SK-MEL-5 (cell line): ENCODE results near the gene LRRC3. TPM values are rescaled to one million over a fixed set of nuclear protein-coding genes. Genes with fewer than 3 reads are reported as not detected.

Experiments
- DNase-seq: peaks from one replicate; pipeline ENCODE4 v3.0.0-alpha.2; 2016; ENCODE audit warnings: low read depth, low spot score
- in situ Hi-C: cut with HindIII; loops from 2 replicates; pipeline ENCODE4 v1.10.0; 2016; ENCODE audit warnings: low sequenced_read_pairs, high pct_unique_total_duplicates, low pct_unique_long_range_greater_than_20kb
- total RNA-seq: library from RNA; depleted of rRNA; stranded (reverse); fragments of >200 nt; shearing (Covaris generic); gene quantifications from 2 replicates; pipeline ENCODE4 v1.2.3, GENCODE V29; 2014

LRRC3 gene
- total RNA-seq, 1 experiment from 2014 or later: 1.5 TPM

DNA sequence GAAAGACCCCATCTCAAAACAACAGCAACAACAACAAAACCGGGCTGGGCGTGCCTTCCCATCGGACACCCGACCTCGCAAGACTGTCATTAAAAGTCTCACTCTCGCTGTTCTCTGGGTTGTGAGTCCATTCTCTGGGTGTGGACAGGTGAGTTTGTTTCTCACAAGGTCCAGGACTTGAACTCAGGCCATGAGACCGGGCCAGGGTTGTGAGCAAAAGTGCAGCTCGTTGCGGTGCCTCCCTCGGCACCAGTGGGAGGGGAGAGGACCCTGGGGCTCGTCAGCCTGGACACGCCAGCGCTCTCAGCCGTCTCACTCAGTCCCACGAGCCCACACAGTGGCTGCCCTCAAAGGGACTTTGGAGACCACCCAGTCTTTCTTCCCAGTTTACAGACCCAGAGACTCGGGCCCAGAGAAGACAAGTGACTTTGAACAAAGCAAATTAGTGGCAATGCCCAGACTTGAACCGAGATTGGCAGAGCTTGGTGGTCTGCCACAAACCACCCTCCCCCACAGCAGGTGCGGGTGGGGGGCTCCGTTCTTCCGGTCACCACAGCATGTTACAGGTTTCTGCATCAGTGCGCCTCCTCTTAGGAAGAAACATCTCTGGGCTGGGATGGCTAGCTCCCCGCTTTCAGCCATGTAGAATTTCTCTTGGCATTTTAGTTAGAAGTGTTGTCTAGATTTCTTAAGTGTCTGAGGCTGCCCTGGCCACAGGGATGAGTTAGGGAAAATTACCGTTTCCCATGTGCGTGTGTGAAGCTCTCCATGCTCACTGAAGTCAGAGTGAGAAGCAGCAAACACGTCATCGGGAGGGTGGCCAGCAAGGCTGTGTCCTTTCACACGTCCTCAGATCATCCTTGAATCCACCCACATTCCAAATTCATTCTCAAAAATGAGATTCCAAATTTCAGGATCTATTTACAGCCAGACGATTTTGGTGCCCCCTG is 28.3 kb downstream of the LRRC3 start:
- no peak for DNase-seq

DNA sequence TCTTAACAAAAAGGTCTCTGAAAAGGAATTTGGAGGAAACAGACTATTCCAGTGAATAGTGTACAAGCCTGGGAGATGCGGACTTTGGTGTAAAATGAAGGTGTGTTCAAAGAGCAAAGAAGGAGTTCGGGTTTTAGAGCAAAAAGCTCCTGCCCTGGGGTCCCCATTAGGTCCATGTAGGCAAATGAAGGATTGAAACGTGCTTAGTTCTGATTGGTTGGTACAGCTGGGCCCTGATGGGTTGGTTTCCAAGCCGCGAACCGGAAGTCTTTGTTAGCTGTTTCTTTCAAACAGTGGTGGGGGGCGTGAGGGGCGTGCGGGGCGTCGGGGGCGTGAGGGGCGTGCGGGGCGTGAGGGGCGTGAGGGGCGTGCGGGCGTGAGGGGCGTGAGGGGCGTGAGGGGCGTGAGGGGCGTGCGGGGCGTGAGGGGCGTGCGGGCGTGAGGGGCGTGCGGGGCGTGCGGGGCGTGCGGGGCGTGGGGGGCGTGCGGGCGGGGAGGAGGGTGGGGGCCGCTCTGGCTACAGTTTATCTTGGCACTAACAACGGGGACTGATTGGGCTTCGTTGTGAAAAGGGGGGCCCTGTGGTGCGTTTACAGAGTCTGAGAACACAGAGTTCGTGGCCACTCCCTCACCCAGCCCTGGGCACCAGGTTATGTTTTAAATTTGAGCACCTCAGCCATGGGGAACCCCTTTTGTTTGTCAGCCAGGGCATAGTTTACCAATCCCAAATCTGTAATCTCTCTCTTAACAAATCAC is 29.4 kb downstream of the LRRC3 start:
- in situ Hi-C loops: no loop called here
- DNase-seq: no peak

More for the DNA sequence above, 28.3 kb downstream of the LRRC3 start:
- in situ Hi-C loops: no loop called here

DNA sequence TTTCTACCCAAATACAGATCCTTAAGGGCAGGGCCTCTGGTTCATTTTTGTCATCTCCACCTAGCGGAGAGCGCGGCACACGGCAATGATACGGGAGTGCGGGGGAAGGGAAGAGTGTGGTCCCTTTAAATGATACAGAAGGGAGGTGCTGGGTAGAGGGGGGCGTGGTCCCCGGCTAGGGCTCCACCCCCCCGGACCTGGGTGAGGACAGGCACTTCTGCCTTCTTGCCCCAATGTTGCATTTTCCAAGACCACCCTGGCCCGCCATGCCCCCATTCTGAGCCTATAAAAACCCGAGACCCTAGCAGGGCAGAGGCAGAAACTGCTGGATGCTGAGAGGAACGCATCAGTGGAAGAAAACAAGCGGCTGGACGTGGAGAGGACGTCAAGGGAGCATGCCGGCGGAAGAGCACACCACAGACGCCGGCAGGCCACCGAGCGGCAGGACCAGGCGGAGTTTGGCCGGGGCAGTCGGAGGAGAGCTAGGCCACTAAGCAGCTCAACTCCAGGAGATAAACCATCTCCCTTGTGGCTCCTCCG is 30.0 kb downstream of the LRRC3 start:
- in situ Hi-C loops: no loop called here
- DNase-seq: peak; percentile 61

DNA sequence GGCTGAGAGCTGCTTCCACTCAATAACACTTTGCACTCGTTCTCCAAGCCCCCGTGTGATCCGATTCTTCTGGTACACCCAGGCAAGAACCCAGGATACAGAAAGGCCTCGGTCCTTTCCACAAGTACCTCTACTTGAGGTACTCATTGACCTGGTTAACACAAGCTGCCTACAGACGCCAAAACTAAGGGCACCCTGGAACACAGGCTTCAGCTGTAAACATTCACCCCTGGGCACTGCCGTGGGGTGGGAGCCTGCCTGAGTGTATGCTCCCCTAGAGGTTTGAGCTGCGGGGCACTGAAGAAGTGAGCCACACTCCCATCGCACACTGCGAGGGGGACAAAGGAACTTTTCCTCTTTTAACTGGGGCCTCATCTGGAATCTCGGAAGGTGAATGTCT is 30.5 kb downstream of the LRRC3 start:
- in situ Hi-C loops: no loop called here
- no peak for DNase-seq

DNA sequence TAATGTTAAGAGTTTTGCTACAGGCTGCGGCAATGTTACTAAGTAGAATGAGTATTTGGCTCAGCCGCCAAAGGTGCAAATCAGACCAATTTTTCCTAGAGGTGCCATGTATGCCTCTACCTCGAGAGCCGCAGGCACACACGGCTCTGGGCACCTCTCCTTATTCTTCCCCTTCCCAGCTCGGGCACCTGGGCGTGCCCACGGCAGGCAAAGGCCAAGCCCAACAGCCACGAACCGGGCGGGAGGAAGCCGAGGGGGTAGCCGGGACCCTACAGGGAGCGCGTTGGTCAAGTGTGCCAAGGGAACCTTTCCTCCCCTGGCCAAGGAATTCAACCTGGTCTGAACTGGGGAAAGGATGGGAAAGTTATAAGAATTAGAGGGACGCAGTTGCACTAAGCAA is 31.0 kb downstream of the LRRC3 start:
- no peak for DNase-seq
- in situ Hi-C loops: no loop called here

DNA sequence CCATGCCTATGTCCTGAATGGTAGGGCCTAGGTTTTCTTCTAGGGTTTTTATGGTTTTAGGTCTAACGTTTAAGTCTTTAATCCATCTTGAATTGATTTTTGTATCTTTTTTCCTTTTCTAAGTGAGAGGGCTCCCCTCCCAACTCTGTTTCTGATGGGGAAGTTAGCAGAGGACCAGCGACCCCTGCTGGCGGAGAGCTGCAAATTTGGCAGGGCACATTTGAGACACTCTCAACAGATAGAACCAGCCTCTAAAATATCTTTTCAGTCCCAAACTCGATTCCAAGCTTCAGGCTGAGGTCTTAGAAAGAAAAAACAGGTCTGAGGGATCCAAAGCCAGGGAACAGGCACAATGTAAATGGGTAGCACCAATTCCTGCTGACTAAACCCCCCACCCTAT is 32.5 kb downstream of the LRRC3 start:
- DNase-seq: peak; percentile 42
- in situ Hi-C loops: no loop called here

DNA sequence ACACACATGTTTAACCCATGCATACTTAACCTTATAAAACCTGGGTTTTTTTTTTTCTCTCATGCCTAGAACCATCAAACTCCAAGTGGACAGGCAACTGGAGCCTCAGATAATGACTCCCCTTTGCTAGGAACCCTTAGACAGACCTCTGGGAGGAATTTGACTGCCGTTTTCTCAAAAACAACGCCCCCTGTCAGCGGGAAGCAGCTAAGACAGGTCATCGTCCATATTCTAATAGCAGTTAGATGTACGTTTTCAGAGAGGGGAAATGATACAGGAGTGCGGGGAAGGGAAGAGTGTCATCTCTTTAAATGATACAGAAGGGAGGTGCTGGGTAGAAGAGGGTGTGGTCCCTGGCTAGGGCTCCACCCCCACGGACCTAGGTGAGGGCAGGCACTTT is 34.7 kb downstream of the LRRC3 start:
- DNase-seq: peak; percentile 40
- in situ Hi-C loops: no loop called here

DNA sequence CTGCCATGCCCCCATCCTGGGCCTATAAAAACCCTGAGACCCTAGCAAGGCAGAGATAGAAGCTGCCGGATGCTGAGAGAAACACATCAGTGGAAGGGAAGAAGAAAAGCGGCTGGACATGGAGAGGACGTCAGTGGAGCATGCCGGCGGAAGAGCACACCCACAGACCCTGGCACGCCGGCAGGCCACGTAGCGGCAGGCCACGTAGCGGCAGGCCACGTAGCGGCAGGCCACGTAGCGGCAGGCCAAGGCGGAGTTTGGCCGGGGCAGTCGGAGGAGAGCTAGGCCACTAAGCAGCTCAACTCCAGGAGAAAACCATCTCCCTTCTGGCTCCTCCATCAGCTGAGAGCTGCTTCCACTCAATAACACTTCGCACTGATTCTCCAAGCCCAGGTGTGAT is 35.1 kb downstream of the LRRC3 start:
- no peak for DNase-seq
- in situ Hi-C loops: no loop called here

DNA sequence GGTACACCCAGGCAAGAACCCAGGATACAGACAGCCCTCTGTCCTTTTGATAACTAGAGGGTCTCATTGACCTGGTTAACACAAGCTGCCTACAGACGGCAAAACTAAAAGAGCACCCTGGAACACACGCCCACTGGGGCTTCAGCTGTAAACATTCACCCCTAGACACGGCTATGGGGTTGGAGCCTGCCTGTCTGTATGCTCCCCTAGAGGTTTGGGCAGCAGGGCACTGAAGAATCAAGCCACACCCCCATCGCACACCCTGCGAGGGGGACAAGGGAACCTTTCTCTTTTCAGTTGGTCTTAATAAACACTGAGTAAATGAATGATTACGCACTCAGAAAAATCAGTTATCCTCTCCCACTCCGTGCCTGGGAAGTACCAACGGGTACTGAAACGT is 35.5 kb downstream of the LRRC3 start:
- in situ Hi-C loops: no loop called here

DNA sequence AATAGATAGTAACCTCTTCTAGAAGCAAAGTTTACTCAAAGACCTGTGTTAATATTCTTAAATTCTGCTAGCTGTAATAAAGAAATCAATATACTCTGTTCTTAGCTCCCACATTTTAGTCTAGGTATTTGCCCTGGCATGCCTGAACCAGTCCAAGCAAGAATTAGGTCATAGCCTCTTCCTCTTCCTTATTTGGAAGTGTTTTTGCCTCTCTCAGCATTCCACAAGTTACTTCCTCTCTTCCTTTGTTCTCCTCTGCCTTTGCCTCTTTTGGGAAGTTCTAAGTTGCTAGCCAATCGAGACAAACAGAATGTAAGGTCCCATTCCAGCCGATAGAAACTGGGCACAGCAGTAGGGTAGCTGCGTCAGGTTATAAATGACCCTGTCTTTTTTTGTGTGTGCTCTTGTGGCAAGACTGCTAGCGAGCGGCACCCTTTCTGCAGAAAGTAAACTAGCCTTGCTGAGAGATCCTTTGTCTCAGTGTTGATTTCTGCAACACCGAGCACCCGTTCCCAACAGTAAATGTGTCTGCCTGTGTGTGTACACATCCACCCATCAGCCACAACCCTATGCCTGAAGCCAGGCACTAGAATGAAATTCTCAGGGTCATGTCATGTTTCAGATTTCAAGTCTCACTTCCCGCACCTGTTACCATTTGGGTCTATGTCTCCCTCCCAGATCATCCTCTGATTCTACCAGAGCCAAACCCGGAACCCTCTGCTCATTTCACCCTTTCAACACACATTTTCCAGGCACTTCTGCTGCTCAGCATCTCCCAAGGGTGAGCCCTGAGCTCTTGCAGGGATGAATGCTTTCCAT is 37.5 kb downstream of the LRRC3 start:
- in situ Hi-C loops: no loop called here
- no peak for DNase-seq

More for the DNA sequence above, 35.5 kb downstream of the LRRC3 start:
- DNase-seq: no peak

DNA sequence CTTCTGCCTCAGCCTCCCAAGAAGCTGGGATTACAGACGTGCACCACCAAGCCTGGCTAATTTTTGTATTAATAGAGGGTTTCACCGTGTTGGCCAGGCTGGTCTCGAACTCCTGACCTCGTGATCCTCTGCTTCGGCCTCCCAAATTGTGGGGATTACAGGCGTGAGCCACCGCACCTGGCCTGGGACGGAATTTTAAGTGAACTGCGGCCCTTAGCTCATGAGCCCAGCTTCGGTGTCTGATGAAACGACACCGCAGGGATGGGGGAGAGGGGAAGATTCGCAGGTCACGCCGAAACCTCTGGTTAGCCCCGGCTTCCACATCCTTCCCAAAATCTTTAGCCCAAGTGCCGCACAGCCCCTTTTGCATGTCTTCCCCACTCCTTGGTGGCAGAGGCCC is 39.1 kb downstream of the LRRC3 start:
- in situ Hi-C loops: no loop called here

DNA sequence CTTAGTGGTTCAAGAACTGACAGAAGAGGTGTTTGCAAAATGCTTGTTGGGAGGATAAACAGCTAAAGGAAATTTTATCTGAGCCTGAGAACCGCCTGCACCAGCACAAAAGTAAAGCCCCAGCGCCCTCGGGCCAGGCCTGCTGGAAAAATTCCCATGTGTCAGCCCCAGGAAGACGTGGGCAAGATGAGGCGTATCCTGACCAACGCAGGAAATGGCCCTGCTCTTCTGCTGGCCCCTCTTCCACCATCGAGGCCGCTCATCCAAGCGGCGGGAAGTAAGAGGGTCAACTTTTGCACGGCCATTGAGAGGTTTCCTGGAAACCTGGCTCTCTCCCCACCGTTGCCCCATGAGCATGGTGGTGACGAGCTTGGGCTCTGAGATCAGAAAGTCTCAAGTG is 39.6 kb downstream of the LRRC3 start:
- in situ Hi-C loops: no loop called here
- no peak for DNase-seq

More for the DNA sequence above, 39.1 kb downstream of the LRRC3 start:
- DNase-seq: no peak

DNA sequence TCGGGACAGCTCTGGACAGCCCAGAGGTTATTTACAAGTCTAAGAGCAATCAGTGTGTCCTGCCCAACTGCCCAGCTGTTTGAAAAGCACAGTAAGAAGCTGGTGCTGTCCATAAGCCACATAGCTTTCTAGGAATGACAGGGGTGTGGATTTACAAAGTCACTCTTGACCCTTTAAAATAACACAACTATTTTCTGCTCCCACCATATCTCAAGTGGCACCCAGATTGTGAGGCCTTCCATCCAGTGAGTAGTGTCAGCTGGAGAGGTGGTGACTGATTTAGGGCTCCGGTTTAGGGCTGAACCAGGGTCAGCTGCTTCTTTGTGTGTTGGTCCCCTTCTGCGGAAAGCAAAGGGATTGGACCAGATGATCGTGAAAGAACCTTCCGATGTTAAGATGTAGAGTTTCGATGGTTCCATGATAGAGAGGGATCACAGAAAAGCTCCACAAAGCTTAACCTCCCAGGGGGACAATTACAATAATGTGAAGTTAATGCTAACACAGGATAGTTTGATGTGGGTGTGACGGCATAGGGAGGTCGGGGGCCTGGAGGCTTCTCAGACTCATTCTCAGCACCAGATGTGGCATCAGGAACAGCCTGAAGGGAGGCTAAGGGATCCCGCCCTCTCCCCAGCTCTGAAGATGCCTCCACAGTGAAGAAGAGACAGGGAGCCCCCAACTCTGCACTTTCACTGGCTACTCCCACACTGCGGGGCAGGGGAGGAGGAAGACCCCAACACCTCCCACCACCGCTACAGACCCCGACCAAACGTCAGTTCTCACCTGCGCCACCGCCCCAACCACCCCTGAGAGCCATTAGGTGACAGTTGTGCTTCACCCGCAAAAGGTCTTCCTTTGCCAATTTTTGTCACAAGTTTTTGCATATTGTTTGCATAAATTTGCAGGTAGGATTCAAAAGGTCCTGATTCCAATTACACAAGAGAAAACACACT is 40.6 kb downstream of the LRRC3 start:
- in situ Hi-C loops: no loop called here
- no peak for DNase-seq

DNA sequence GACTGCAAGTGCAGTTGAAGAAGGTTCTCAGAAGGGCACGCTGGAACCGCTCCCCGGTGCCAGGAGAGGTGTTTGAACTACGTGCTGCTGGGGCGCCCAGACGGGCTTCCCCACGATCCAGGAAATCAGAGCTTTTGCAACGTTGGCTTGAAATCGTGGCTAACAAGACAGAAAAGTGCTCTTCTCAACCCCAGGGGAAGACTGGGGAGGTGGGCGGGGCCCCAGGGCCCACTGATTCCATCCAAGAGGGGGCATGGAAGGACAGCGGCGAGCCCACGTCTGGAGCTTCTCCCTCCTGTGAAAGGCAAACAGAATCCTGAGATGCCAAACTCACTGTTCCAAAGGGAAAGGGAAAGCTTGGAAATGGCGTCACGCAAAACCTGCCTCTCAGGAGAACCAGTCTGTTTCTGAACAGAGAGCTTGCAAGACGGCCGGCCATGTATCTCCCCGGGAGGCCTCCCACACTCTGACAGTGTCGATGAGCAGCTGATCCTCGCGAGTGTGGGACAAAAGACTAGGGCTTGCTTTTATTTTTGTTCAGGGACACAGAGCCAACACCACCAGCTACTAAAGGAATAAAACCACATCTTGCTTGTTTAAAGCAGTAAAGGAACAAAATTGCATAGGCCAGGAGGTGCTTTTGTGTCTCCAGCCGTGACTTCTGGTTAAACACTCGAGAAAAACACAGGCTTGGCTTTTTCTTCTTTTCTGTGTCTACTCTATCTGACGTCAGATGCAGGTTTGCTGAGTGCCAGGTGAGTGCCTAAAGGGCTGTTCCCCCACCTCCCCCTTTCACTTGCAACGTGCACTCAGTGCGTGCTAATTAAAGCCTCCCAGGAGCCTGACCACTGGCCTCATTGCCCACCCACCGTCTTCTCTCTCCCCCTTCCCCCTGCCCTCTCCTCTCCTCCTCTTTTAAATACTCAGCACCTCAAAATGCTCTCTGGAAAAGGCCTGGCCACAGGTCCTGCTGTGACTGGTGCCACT is 41.5 kb downstream of the LRRC3 start:
- no peak for DNase-seq
- in situ Hi-C loops: no loop called here

DNA sequence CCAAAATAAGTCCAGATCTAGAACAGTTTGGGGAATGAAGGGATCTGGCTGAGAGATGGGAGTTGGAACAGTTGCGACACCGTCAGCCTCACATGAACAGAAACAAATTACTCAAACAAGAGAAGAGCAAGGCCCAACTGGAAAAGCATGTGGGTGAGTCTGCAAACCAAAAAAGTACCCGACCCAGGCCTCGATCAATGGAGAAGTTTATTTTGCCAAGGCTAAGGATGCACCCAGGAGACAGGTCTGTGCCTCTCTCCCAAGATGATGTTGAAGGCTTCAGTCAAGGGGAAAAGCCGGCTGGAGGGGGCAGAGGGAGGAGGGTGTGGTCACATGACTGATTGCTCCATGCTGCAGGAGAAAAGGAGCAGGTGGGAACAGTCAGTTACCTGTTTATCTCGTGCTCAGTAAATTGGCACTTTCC is 42.4 kb downstream of the LRRC3 start:
- in situ Hi-C loops: no loop called here
- DNase-seq: no peak
